ENCODE measurements around the gene SLK. TPM values are rescaled to one million over a fixed set of nuclear protein-coding genes. Genes with fewer than 3 reads are reported as not detected.

SLK gene
- total RNA-seq, 3 donors from 2014 or later, result 45.7 to 75.8 (median 46.7) TPM

- Histone ChIP-seq H3K4me1 (ENCODE audit: low read depth) (peaks cover 19% of the 10 kb centered on the region), H3K4me3 (no peak overlapping the region), H3K36me3 (ENCODE audit: low read depth) (no peaks in the 10 kb centered on the region), H3K9me3 (no peaks in the 10 kb centered on the region)
- DNase-seq, result no peak
- TF ChIP-seq CTCF (IDR thresholded peaks at IDR 0.05), result no peak
- intact Hi-C loops (cut with DNase I, micrococcal nuclease), result no loop called here
- no peak for ATAC-seq
Measured at GRCh38 chr10:103975169-103975568, 8.2 kb downstream of the SLK start.

GRCh38 chr10:103977204-103977603 lies 10.3 kb downstream of the SLK start:
- H3K9me3 ChIP-seq, result no peaks in the 10 kb centered on the region
- no peak for DNase-seq
- intact Hi-C loops (cut with DNase I, micrococcal nuclease), result no loop called here
- no peak for TF ChIP-seq CTCF (IDR thresholded peaks at IDR 0.05)
- no peak overlapping the region for H3K4me3 ChIP-seq
- ATAC-seq, result no peak
- peaks cover 5% of the 10 kb centered on the region for H3K4me1 ChIP-seq (ENCODE audit: low read depth)
- no peaks in the 10 kb centered on the region for H3K36me3 ChIP-seq (ENCODE audit: low read depth)

GRCh38 chr10:103979530-103979929 lies 12.6 kb downstream of the SLK start:
- DNase-seq (no peak), ATAC-seq (no peak)
- TF ChIP-seq CTCF (IDR thresholded peaks at IDR 0.05), result no peak
- H3K9me3 ChIP-seq, result no peaks in the 10 kb centered on the region
- H3K4me3 ChIP-seq, result no peak overlapping the region
- intact Hi-C loops (cut with DNase I, micrococcal nuclease), result no loop called here
- no peaks in the 10 kb centered on the region for H3K36me3 ChIP-seq (ENCODE audit: low read depth)
- H3K4me1 ChIP-seq (ENCODE audit: low read depth), result peaks cover 16% of the 10 kb centered on the region

GRCh38 chr10:103980288-103980906 lies 13.5 kb downstream of the SLK start:
- H3K9me3 ChIP-seq, result no peaks in the 10 kb centered on the region
- TF ChIP-seq CTCF (IDR thresholded peaks at IDR 0.05), result no peak
- intact Hi-C loops (cut with DNase I, micrococcal nuclease), result no loop called here
- no peak for ATAC-seq
- no peak overlapping the region for H3K4me3 ChIP-seq
- DNase-seq, result no peak
- peaks cover 16% of the 10 kb centered on the region for H3K4me1 ChIP-seq (ENCODE audit: low read depth)
- H3K36me3 ChIP-seq (ENCODE audit: low read depth), result no peaks in the 10 kb centered on the region

- peaks cover 16% of the 10 kb centered on the region for H3K4me1 ChIP-seq (ENCODE audit: low read depth)
- TF ChIP-seq CTCF (IDR thresholded peaks at IDR 0.05), result no peak
- ATAC-seq, result peak; percentile 50
- H3K4me3 ChIP-seq, result no peak overlapping the region
- no peaks in the 10 kb centered on the region for H3K9me3 ChIP-seq
- peak in 1 of 3 donors; percentile 42 for DNase-seq
- H3K36me3 ChIP-seq (ENCODE audit: low read depth), result no peaks in the 10 kb centered on the region
- intact Hi-C loops (cut with DNase I, micrococcal nuclease), result no loop called here
Measured at GRCh38 chr10:103982639-103983038, 15.7 kb downstream of the SLK start.
